SKM-1 (cell line): ENCODE results near the gene CRIP1.

Experiments
- DNase-seq: peaks from one replicate; lab custom pipeline; 2025; ENCODE audit not compliant: unreplicated experiment; lab: John Stamatoyannopoulos, UW

The CRIP1 gene

GRCh38 chr14:105492031-105492970, 5.6 kb downstream of the CRIP1 start:
- no peak for DNase-seq

- no peak for DNase-seq
These were observed 6.5 kb downstream of the CRIP1 start for GRCh38 chr14:105492971-105493871.

GRCh38 chr14:105493921-105494605, 7.4 kb downstream of the CRIP1 start:
- no peak for DNase-seq

- no peak for DNase-seq
These were observed 7.9 kb downstream of the CRIP1 start for GRCh38 chr14:105494606-105494929.

GRCh38 chr14:105495101-105495989, 8.7 kb downstream of the CRIP1 start:
- no peak for DNase-seq

- DNase-seq: no peak
These were observed 9.5 kb downstream of the CRIP1 start for GRCh38 chr14:105495990-105496830.

- DNase-seq: no peak
These were observed 10.3 kb downstream of the CRIP1 start for GRCh38 chr14:105496831-105497591.

- no peak for DNase-seq
These were observed 11.2 kb downstream of the CRIP1 start for GRCh38 chr14:105497671-105498429.

- no peak for DNase-seq
These were observed 12.0 kb downstream of the CRIP1 start for GRCh38 chr14:105498430-105499255.

- no peak for DNase-seq
These were observed 12.8 kb downstream of the CRIP1 start for GRCh38 chr14:105499256-105500035.

GRCh38 chr14:105500036-105500725, 13.5 kb downstream of the CRIP1 start:
- DNase-seq: no peak

- no peak for DNase-seq
These were observed 14.0 kb downstream of the CRIP1 start for GRCh38 chr14:105500726-105501101.

GRCh38 chr14:105501504-105502291, 15.0 kb downstream of the CRIP1 start:
- DNase-seq: no peak

- no peak for DNase-seq
These were observed 16.0 kb downstream of the CRIP1 start for GRCh38 chr14:105502446-105503295.
